NCI-H1048 (cell line): Measurements from ENCODE around the gene ARHGAP12.

Experiments used
- DNase-seq: peaks from one replicate; lab custom pipeline; 2025; lab: John Stamatoyannopoulos, UW

The ARHGAP12 gene

GRCh38 chr10:31876652-31877352 lies 51.8 kb downstream of the ARHGAP12 start:
- DNase-seq, result no peak

DNA sequence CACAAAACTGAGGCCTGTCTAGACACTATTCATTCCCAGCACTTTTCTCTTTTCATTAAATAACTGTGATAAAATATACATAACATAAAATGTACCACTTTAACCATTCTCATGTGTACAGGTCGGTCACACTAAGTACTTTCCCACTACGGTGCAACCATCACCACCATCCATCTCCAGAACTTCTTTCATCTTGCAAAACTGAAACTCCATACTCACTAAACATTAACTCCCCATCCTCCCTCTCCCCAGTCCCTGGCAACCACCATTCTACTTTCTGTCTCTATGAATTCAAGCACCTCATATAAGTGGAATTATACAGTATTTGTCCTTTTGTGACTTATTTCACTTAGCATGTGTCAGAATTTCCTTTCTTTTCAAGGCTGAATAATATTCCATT lies 53.0 kb downstream of the ARHGAP12 start:
- no peak for DNase-seq

DNA sequence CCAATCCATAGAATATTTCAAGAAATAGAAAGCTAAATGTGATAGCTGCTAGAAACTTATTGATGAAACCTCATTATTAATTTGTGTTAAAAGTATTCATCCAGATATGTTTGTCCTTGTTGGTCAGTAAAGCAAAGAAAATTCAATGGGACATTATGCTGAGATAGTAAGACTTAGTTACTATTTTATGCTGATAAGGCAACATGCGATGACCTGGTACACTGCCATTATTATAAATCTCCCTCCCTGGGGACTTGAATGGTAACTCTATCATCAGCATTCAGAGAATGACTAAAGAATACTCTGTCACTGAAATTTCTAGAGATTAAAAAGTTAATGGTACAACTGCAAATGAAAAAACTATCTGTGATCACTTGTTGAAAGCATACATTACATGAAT lies 54.9 kb downstream of the ARHGAP12 start:
- DNase-seq, result no peak

GRCh38 chr10:31871266-31872065 lies 57.2 kb downstream of the ARHGAP12 start:
- no peak for DNase-seq

DNA sequence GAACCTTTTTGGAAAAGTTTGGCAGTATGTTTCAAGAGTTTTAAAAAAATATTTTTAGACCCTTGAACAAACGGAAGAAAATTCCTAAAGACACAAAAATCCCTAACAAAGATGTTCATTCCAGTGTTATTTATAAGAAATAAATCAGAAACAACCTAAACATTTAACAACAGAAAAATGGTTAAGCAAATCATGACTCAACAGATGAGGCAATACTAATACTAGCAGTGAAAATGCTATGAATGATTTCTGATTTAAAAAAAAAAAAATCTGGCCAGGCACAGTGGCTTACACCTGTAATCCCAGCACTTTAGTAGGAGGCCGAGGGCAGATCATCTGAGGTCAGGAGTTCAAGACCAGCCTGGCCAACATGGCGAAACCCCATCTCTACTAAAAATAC lies 61.0 kb downstream of the ARHGAP12 start:
- DNase-seq, result no peak

DNA sequence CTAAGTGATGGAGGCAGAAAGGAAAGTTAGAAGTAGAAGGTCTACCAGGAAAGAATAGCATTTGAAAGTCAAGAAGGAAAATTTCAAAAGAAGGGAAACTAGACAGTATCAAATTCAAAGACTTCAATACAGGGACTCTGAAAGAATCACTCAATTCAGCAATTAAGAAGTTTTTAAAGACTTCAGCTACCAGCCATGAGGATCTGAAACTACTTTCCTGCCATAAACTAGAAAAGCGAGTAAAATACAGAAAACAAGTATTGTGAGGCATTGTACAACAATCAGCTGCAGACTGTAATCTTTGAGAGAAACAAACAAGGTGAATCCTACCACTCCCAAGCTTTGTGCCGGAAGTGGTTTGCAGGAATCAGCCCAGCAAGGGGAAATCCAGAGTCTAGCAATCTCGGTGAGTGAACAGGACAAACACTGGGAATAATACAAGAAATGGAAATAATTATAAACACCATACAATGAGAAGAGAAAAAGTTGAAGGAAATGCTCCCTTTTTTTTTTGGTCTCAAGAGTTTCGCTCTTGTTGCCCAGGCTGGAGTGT lies 62.4 kb downstream of the ARHGAP12 start:
- DNase-seq, result no peak

DNA sequence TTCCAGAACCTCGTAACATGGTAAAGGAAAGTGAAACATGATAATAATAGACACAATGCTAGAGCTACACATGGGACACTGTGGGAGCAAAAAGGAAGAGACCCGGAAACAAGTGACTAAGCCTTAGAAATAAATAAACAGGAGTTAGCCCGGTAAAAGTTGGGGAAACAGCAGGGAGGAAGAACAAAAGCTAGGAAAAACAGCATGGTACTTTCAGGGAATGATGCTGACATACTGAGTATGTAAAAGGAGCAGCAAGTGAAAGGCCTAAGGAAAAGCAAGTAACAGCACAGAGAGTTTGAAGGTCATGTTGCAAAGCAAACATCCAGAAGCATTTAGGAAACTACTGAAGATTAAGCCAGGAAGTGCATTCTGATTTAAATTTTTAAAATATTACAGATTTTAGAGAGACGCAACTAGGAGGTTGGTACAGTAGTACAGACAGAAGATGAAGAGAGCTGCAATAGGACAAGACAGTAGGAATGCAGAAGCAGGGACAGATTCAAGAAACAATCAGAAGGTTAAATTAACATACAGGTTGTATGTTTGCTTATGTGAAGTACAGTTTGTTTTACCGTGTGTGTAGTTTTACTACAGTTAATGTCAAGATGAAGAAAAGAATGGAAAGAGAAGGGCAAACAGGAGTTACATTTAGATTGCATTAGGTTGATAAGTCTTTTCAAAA lies 63.7 kb downstream of the ARHGAP12 start:
- DNase-seq, result no peak

DNA sequence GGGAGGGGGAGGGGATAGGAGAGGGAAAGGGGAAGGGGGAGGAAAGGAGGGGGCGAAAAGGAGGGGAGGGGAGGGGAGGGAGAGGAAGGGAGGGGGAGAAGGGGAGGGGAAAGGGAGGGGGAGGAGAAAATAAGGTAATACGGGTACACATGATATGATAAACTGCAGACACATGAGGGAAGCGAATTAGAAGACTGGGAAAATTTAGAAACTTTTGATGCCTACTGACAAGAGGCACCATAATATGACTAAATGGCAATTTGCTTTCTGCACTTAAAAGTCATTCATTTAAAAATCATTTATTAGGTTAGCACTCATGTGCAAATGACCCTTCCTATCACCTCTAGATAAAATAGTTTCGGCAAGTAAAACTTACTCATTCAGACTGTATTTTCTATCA lies 73.6 kb downstream of the ARHGAP12 start:
- DNase-seq, result no peak

DNA sequence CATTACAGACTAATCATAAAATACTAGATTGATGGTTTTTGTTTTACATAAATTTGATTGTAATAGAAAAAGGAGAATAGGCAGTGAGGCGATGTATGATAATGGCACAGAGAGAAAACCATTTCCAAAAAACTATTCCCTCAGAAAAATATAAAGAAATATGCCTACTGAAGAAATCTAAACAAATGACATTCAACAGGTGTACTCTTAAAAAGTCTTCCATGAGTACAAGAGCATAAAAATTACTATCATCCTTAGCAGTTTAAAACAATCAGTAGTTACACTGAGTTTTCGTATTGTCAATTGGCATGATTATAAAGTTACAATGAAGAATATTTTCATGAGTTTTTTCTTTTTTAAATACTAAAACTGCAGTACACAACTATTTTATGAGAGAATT lies 75.0 kb downstream of the ARHGAP12 start:
- DNase-seq, result no peak

GRCh38 chr10:31851216-31851615 lies 77.4 kb downstream of the ARHGAP12 start:
- DNase-seq, result no peak

- no peak for DNase-seq
Measured at GRCh38 chr10:31847515-31847914, 81.1 kb downstream of the ARHGAP12 start.

DNA sequence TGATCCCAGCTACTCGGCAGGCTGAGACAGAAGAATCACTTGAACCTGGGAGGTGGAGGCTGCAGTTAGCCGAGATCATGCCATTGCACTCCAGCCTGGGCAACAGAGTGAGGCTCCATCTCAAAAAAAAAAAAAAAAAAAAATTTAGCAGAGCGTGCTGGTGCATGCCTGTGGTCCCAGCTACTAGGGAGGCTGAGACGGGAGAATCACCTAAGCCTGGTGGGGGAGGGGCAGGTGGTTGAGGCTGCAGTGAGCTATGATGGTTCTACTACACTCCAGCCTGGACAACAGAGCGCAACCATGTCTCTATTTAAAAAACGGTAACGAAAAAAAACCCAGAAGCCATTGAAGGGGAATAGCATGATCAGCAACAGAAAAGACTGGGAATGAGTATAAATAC lies 89.9 kb downstream of the ARHGAP12 start:
- DNase-seq, result no peak

- no peak for DNase-seq
Measured at GRCh38 chr10:31838065-31838464, 90.6 kb downstream of the ARHGAP12 start.

DNA sequence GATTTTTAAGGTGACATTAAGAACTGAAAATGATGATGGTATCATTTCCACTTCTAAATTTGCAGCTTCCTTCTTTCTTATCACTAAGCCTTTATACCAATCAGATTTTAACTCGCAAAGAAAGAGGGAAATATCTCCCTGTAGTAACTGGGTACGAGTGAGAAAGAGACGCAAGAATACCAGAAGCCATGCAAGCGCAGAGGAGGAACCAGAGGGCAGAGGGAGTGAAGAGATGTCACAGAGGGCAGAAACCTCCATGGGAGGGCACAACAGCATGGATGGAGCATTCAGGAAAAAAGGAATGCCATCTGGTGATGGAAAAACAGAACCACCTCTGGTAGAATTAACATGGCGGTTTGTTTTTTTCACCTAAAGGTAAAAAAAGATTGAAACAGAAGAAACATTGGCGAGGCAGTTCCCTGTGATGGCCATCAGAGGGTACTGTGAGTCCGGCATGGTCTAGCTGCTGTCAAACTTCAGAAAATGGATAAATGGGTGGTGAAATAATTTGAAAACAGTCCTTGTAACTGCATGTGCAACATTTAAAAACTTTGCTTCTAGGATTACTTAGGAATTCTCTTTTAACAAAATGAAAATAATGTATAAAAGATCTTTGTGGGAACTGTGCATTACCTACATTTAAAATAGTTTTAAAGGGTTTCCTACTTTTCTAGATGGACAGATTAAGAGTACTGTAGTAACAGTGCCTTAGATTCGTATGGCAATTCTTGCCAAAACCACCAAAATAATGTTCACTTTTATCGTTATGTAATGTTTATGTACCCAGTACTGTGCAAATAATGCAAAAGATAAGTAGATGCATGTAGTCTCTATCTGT lies 91.8 kb downstream of the ARHGAP12 start:
- no peak for DNase-seq

- DNase-seq, result no peak
Measured at GRCh38 chr10:31833753-31834152, 94.9 kb downstream of the ARHGAP12 start.

DNA sequence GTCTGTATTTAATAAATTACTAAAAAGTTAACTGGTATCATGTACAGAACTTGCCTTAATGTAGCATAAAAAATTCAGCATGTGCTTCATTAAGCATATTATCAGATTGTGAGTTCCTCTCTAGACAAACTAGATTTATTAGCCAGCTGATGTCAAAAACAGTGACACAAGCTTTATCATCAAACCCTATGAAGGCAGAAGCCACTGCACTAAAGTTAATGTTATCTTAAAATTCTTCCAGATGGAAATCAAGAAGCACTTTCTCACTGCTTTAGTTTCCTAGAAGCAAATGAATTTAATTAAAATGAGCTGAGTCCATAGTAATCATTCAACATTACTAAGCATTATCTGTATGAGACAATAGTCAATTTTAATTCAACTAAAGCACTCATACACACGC lies 96.4 kb downstream of the ARHGAP12 start:
- DNase-seq, result no peak

DNA sequence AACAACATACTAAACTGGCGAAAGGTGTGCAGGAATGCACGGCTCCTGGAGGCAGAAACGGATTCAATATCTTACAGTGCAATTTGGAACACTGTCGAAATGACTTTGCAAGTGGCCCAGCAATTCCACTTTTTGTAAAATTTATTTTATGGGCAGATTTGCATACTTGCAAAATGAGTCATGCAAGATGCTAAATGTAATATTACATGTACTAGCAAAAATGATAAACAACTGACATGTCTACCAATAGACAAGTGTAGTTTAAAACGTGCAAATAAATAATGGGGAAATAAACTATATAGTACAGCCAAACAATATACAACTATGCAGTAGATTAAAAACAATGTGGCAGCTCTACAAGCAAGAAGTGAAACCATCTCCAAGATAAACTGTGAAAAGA lies 97.7 kb downstream of the ARHGAP12 start:
- no peak for DNase-seq

DNA sequence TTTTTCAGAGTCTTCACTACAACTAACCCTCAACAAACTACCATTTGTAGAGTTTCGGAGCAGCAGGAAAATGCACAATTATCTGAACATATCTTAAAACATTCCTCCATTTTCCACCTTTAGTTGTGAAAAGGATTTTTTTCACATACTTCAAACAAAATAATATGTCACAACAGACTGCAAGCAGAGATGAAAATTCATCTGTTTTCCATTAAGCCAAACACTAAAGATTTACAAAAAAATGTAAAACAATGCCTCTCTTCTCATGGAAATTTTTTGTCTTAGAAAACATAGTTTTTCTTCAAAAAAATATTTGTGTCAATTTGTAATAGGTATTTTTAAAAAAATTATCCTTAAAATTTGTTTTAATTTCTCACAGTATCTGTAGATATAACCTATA lies 98.9 kb downstream of the ARHGAP12 start:
- DNase-seq, result no peak

DNA sequence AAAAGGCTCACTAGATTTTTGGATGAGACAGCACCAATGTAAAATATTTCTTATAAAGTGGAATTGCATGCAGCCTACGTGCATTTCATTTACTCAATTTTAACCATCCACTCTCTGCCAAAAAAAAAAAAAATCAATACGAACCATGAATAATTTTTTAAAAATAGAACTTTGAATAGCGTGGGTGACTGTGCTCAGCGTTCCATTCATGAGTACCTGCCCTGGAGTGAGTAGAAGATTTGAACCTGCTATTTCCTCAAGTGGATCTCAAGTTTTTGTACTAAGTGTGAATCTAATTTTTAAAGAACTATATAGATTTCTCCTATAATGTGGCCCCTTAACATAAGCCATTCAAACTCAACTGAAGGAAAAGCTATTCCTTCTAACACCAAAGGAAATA lies 105.3 kb downstream of the ARHGAP12 start:
- DNase-seq, result no peak

DNA sequence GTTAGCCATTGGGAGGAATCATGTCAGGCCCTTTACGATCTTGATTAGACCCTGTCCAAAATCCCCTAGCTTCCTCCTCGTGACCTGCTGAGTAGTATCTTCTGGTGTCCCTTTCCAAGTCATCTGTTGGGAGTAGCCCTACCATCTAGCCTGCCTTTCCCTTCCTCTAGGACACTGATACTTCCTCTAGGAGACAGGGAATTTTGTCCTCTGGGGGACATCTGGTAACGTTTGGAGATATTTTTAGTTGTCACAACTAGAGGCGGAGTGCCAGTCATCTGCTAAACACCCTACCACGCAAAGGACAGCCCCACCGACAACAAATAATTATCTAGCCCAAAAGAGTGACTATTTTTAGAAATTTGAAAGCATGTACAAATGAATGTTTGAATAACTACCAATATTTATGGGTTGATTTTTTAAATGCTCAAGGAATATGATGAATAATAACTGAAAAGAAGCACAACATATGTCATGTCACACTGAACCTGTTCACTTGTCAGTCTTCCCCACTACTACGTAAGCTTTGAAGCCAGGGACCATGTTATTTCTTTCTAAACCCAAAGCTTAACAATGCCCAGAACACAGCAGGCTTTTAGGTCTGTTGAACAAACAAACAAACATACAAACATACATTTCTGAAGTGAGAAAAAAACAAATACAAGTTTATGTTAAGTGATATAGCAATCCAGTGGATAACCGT lies 105.9 kb downstream of the ARHGAP12 start:
- no peak for DNase-seq

- no peak for DNase-seq
Measured at GRCh38 chr10:31822150-31822549, 106.5 kb downstream of the ARHGAP12 start.
